Mesenchymal stem cell (in vitro differentiated cells and primary cell): ENCODE measurements around the gene C18orf32.
A peak's percentile ranks its signal among the peaks of the same experiment; 100 is the strongest.
"Not testable (repeated sequence)": the region's sequence is repeated elsewhere in the genome, so short reads cannot be mapped to it uniquely, and the experiment has no call there.

ENCODE experiments used
- DNase-seq: peaks from one replicate; pipeline ENCODE4 v3.0.0-alpha.2; 2013
- H2AFZ ChIP-seq: one replicate; pipeline ENCODE4 v1.6.1; 2013; ENCODE audit warnings: low read depth, mild to moderate bottlenecking, control low read depth, inconsistent platforms, low read length, moderate library complexity
- H2AK5ac ChIP-seq: 2 replicates; pipeline ENCODE4 v1.6.1; 2013; ENCODE audit warnings: low read length, moderate library complexity, mild to moderate bottlenecking, inconsistent platforms; ENCODE audit not compliant: severe bottlenecking
- H2BK120ac ChIP-seq: one replicate; pipeline ENCODE4 v1.6.1; 2013; ENCODE audit warnings: low read depth, mild to moderate bottlenecking, inconsistent platforms, low read length, moderate library complexity
- H2BK12ac ChIP-seq, 2 experiments: one replicate each; pipeline ENCODE4 v1.6.1; 2013; ENCODE audit warnings: inconsistent platforms in 2 of 2, low read length in 2 of 2, mild to moderate bottlenecking in 2 of 2, moderate library complexity in 2 of 2, control low read depth in 1 of 2
- H2BK15ac ChIP-seq: one replicate; pipeline ENCODE4 v1.6.1; 2013; ENCODE audit warnings: mild to moderate bottlenecking, low read depth, inconsistent platforms; ENCODE audit not compliant: poor library complexity, severe bottlenecking
- H2BK5ac ChIP-seq: 2 replicates; pipeline ENCODE4 v1.6.1; 2013; ENCODE audit warnings: low read depth, mild to moderate bottlenecking, low read length, control low read depth, inconsistent platforms; ENCODE audit not compliant: poor library complexity, severe bottlenecking
- H3K14ac ChIP-seq, 2 experiments: one replicate each; pipeline ENCODE4 v1.6.1; 2013; ENCODE audit warnings: inconsistent platforms in 2 of 2, low read length in 2 of 2, control low read depth in 1 of 2, mild to moderate bottlenecking in 1 of 2, moderate library complexity in 1 of 2
- H3K18ac ChIP-seq, 2 experiments: one replicate each; pipeline ENCODE4 v1.6.1; 2013; ENCODE audit warnings: inconsistent platforms in 2 of 2, low read length in 2 of 2, control low read depth in 1 of 2, low read depth in 1 of 2, mild to moderate bottlenecking in 1 of 2
- H3K23ac ChIP-seq, 2 experiments: one replicate each; pipeline ENCODE4 v1.6.1; 2013; ENCODE audit warnings: inconsistent platforms in 2 of 2, low read length in 2 of 2, mild to moderate bottlenecking in 2 of 2, moderate library complexity in 2 of 2, control low read depth in 1 of 2
- H3K27ac ChIP-seq: 2 replicates; pipeline ENCODE4 v1.5.1; 2013; ENCODE audit warnings: mild to moderate bottlenecking, moderate library complexity, low read length, control low read depth, inconsistent platforms; ENCODE audit not compliant: poor library complexity, severe bottlenecking
- H3K27me3 ChIP-seq, 2 experiments: 2 replicates each; pipeline versions ENCODE4 v1.6.1 to v1.7.0; 2013; ENCODE audit warnings: low read length in 2 of 2, mild to moderate bottlenecking in 2 of 2, moderate library complexity in 2 of 2, control low read depth in 1 of 2, inconsistent platforms in 1 of 2; ENCODE audit not compliant: control insufficient read depth in 1 of 2, insufficient read depth in 1 of 2
- H3K36me3 ChIP-seq, 2 experiments: 2 replicates each; pipeline versions ENCODE4 v1.6.1 to v1.7.0; 2013; ENCODE audit warnings: low read length in 2 of 2, control low read depth in 1 of 2, inconsistent platforms in 1 of 2, low read depth in 1 of 2, mild to moderate bottlenecking in 1 of 2; ENCODE audit not compliant: insufficient read depth in 2 of 2, control insufficient read depth in 1 of 2
- H3K4ac ChIP-seq, 2 experiments: one replicate each; pipeline ENCODE4 v1.6.1; 2013; ENCODE audit warnings: inconsistent platforms in 2 of 2, low read length in 2 of 2, mild to moderate bottlenecking in 2 of 2, moderate library complexity in 2 of 2, control low read depth in 1 of 2, low read depth in 1 of 2
- H3K4me1 ChIP-seq: 2 replicates; pipeline ENCODE4 v1.6.1; 2013; ENCODE audit warnings: low read depth, low read length, control low read depth; ENCODE audit not compliant: control insufficient read depth, insufficient read depth
- H3K4me2 ChIP-seq: 2 replicates; pipeline ENCODE4 v1.6.1; 2013; ENCODE audit warnings: low read length, mild to moderate bottlenecking, inconsistent platforms; ENCODE audit not compliant: poor library complexity, severe bottlenecking
- H3K4me3 ChIP-seq, 2 experiments: 2 replicates each; pipeline versions ENCODE4 v1.5.1 to v1.7.0; 2013; ENCODE audit warnings: low read length in 2 of 2, mild to moderate bottlenecking in 2 of 2, control low read depth in 1 of 2, low read depth in 1 of 2; ENCODE audit not compliant: insufficient read depth in 1 of 2
- H3K79me1 ChIP-seq: replicated peaks from 2 replicates; pipeline ENCODE4 v1.6.1; 2013; ENCODE audit warnings: mild to moderate bottlenecking, control low read depth, low read length, inconsistent platforms; ENCODE audit not compliant: poor library complexity, severe bottlenecking
- H3K9ac ChIP-seq: 2 replicates; pipeline ENCODE4 v1.7.0; 2013; ENCODE audit warnings: mild to moderate bottlenecking, low read length, moderate library complexity
- H3K9me3 ChIP-seq: 2 replicates; pipeline ENCODE4 v1.7.0; 2013; ENCODE audit warnings: mild to moderate bottlenecking, low read length; ENCODE audit not compliant: control insufficient read depth
- H4K8ac ChIP-seq: one replicate; pipeline ENCODE4 v1.6.1; 2013; ENCODE audit warnings: inconsistent platforms, mild to moderate bottlenecking, low read length, moderate library complexity
- H4K91ac ChIP-seq: one replicate; pipeline ENCODE4 v1.6.1; 2013; ENCODE audit warnings: mild to moderate bottlenecking, low read length, inconsistent platforms
- WGBS: methylation state at CpG from one replicate; pipeline ENCODE4 v1.1.7; 2013; ENCODE audit warnings: mixed read lengths; 5-methylcytosine and 5-hydroxymethylcytosine counted together

C18orf32 gene

GRCh38 chr18:49456794-49457193, 30.2 kb downstream of the C18orf32 start:
- Histone ChIP-seq H3K4me3 (no peak overlapping the region), H3K23ac (no peak overlapping the region), H3K9me3 (no peaks in the 10 kb centered on the region), H2BK12ac (no peak overlapping the region), H3K36me3 (peaks cover 3 to 7% of the 10 kb centered on the region in 2 experiments), H3K4me1 (peaks cover 6% of the 10 kb centered on the region), H2BK5ac (no peak overlapping the region), H3K9ac (peak overlapping the region; percentile 65), H3K14ac (no peak overlapping the region), H2BK15ac (no peak overlapping the region), H3K27me3 (no peaks in the 10 kb centered on the region), H2AFZ (no peak overlapping the region), H2BK120ac (no peak overlapping the region), H3K18ac (no peak overlapping the region), H4K8ac (no peak overlapping the region), H3K27ac (no peak overlapping the region), H3K79me1 (peaks cover 19% of the 10 kb centered on the region), H3K4me2 (no peak overlapping the region), H4K91ac (no peak overlapping the region), H3K4ac (no peak overlapping the region), H2AK5ac (no peak overlapping the region)
- WGBS, result 83% methylated on average over 1 of the region's 1 CpG
- peak; percentile 29 for DNase-seq

GRCh38 chr18:49452534-49452933, 34.5 kb downstream of the C18orf32 start:
- H3K9me3 ChIP-seq, result peaks cover 31% of the 10 kb centered on the region
- WGBS, result 97% methylated on average over 12 of the region's 12 CpGs
- H3K27me3 ChIP-seq, H4K8ac ChIP-seq, H2AK5ac ChIP-seq, H2BK15ac ChIP-seq, H3K9ac ChIP-seq, H3K4me2 ChIP-seq, H2BK5ac ChIP-seq, H4K91ac ChIP-seq, H2BK120ac ChIP-seq, H3K18ac ChIP-seq, H3K4ac ChIP-seq, H2BK12ac ChIP-seq, H3K27ac ChIP-seq, H3K4me3 ChIP-seq, H3K14ac ChIP-seq, H2AFZ ChIP-seq, DNase-seq, H3K23ac ChIP-seq, H3K4me1 ChIP-seq: not testable (repeated sequence)
- H3K79me1 ChIP-seq, result peaks cover 24% of the 10 kb centered on the region
- H3K36me3 ChIP-seq, result peaks cover 7 to 11% of the 10 kb centered on the region in 2 experiments

DNA sequence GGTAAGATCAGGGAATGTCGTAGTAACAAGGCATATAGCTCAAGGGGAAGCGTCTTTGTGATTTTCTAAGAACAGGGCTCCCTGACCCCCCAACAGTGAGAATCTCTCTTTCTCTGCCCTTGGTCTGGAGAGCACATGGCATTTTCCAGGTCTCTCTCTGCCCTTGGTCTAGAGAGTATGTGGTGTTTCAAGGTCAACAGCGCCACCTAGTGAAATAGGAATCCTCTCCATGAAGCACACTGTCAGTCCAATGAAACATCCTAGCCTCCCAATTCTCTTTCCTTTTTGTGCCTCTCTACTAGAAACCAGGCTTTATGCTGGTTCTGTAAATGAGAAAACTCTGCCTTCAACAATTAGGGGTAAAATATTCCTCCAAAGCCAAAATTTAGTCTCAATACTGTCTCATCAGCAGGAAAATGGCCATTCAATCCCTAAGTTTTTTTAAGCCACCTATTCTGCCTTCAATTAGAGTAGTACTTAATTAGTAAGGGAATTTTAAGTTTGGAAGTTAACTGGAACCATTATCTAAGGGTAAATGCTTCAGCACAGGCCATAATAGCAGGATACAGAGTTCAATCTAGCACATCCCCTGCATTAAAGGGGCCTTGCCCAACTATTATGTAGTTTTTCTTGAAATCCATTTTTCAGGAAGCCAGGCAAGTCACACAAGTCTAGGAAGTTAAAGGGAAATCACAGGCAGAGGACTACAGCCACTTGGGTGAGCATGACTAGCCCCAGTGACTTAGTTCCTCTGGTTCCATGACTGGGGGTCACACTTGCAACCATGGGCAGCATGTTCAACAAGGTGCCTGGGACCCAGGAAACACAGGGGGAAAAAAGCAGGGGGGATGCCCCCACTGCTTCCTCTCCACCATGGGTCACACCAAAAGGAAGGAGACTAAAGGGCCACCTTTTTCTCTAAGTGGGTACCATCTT, 39.0 kb downstream of the C18orf32 start:
- H3K4ac ChIP-seq, result no peak overlapping the region
- no peak overlapping the region for H3K18ac ChIP-seq
- H3K14ac ChIP-seq, result no peak overlapping the region
- no peak overlapping the region for H3K9ac ChIP-seq
- no peak overlapping the region for H2AK5ac ChIP-seq
- H4K91ac ChIP-seq, result no peak overlapping the region
- no peaks in the 10 kb centered on the region for H3K4me1 ChIP-seq
- H2BK12ac ChIP-seq, result no peak overlapping the region
- no peak overlapping the region for H2BK5ac ChIP-seq
- H3K4me2 ChIP-seq, result no peak overlapping the region
- peaks cover 7 to 11% of the 10 kb centered on the region in 2 experiments for H3K36me3 ChIP-seq
- 42% methylated on average over 2 of the region's 3 CpGs for WGBS
- no peak overlapping the region for H2AFZ ChIP-seq
- H4K8ac ChIP-seq, result no peak overlapping the region
- H3K23ac ChIP-seq, result no peak overlapping the region
- no peak overlapping the region for H3K4me3 ChIP-seq
- H3K27me3 ChIP-seq, result no peaks in the 10 kb centered on the region
- H2BK120ac ChIP-seq, result no peak overlapping the region
- DNase-seq, result peak; percentile 62
- no peak overlapping the region for H3K27ac ChIP-seq
- H2BK15ac ChIP-seq, result no peak overlapping the region
- peaks cover 35% of the 10 kb centered on the region for H3K79me1 ChIP-seq
- H3K9me3 ChIP-seq, result peaks cover 31% of the 10 kb centered on the region

GRCh38 chr18:49446481-49446880, 40.6 kb downstream of the C18orf32 start:
- 97% methylated on average over 5 of the region's 5 CpGs for WGBS
- Histone ChIP-seq H3K79me1 (peaks cover 34% of the 10 kb centered on the region), H4K91ac (no peak overlapping the region), H2BK12ac (no peak overlapping the region), H3K4me1 (no peaks in the 10 kb centered on the region), H2AFZ (no peak overlapping the region), H3K36me3 (peaks cover 0 to 7% of the 10 kb centered on the region in 2 experiments), H4K8ac (no peak overlapping the region), H2AK5ac (no peak overlapping the region), H3K4me2 (no peak overlapping the region), H3K9ac (no peak overlapping the region), H3K23ac (no peak overlapping the region), H3K9me3 (peaks cover 31% of the 10 kb centered on the region), H2BK15ac (no peak overlapping the region), H2BK5ac (no peak overlapping the region), H3K18ac (no peak overlapping the region), H2BK120ac (no peak overlapping the region), H3K27me3 (no peaks in the 10 kb centered on the region), H3K27ac (no peak overlapping the region), H3K4me3 (no peak overlapping the region), H3K14ac (no peak overlapping the region), H3K4ac (no peak overlapping the region)
- DNase-seq, result no peak
